VCaP (cell line): ENCODE measurements around the gene NARS2.

ENCODE experiments used
- H3K27ac ChIP-seq: fragments of 450-650 bp; 2 replicates; pipeline ENCODE4 v1.5.1; 2017
- CTCF ChIP-seq: fragments of 450-650 bp; conservative IDR thresholded peaks from 2 replicates; pipeline ENCODE4 v1.5.1; 2017; ENCODE audit warnings: mild to moderate bottlenecking, moderate library complexity

Gene NARS2

GRCh38 chr11:78432058-78432515 lies 142.6 kb downstream of the NARS2 start:
- TF ChIP-seq CTCF, result peak; percentile 74
- no peak overlapping the region for H3K27ac ChIP-seq

GRCh38 chr11:78429660-78430059 lies 145.0 kb downstream of the NARS2 start:
- H3K27ac ChIP-seq, result no peak overlapping the region
- no peak for TF ChIP-seq CTCF

DNA sequence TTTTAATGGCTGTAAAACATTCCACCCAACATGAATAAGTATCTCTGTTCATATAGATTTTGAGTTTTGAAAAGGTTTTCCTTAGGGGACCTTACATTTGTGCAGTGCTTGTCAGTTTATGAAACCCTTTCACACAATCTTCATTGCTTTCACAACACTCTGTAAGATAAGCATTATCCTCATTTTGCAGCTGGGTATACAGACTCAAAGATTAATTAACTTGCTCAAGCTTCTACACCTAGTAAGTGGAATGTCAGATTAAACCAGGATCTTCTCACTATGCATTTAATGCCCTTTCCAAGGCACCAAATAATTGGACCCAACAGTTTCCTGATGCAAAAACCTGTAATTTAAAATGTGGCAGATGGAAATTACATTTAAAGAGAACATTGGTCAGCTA lies 145.5 kb downstream of the NARS2 start:
- no peak overlapping the region for H3K27ac ChIP-seq
- no peak for TF ChIP-seq CTCF

- no peak for TF ChIP-seq CTCF
- H3K27ac ChIP-seq, result no peak overlapping the region
Observed at GRCh38 chr11:78428773-78429172, 145.9 kb downstream of the NARS2 start.

GRCh38 chr11:78428266-78428636 lies 146.4 kb downstream of the NARS2 start:
- H3K27ac ChIP-seq, result no peak overlapping the region
- TF ChIP-seq CTCF, result no peak

- H3K27ac ChIP-seq, result no peak overlapping the region
- TF ChIP-seq CTCF, result no peak
Observed at GRCh38 chr11:78427615-78428265, 146.9 kb downstream of the NARS2 start.

DNA sequence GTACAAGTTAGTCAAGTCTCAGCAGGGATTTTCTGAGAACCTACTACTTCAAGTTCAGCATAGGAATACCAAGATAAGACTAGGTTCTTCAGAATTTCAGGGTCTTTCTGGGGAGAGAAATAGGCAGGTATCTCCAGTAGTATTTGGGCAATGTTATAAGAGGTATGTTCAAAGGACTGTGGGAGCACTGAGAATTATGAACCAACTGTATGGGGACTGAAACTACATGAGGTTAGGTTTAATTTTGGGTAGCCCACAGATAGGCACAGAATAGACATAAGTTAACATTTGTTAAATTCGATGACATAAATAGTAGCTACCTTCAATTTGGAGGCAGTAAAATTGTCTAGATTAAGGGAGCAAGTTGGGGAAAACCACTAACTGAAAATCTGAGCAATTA lies 147.8 kb downstream of the NARS2 start:
- H3K27ac ChIP-seq, result no peak overlapping the region
- no peak for TF ChIP-seq CTCF
